IMR-90 (cell line): Measurements from ENCODE around the gene DDI2. TPM values are rescaled to one million over a fixed set of nuclear protein-coding genes. Genes with fewer than 3 reads are reported as not detected.

ENCODE experiments used
- ATAC-seq: fragments of 200-7000 bp; cut with Tn5 transposase; 2 replicates; pipeline ENCODE4 v1.9.1; 2020; ENCODE audit warnings: low read depth, mild to moderate bottlenecking, moderate library complexity
- BruUV-seq: library from RNA; stranded (reverse); fragments of 400-500 nt; replicated peaks from 2 replicates; lab custom pipeline; 2021; lab: Mats Ljungman, UMichigan
- CTCF ChIA-PET: fragments of 300-600 bp; formaldehyde crosslinking; extraction: SDS; loops from one replicate; lab custom pipeline; 2021; ENCODE audit warnings: antibody characterized with exemption; lab: Yijun Ruan, JAX
- POLR2A ChIA-PET: fragments of 300-600 bp; sonication (Branson Sonifier 250); formaldehyde crosslinking; loops from one replicate; lab custom pipeline; 2022; ENCODE audit warnings: antibody characterized with exemption; ENCODE audit not compliant: unreplicated experiment; lab: Charles Lee
- DNase-seq: peaks from one replicate; pipeline ENCODE4 v3.0.0; 2013
- H2AFZ ChIP-seq: replicated peaks from 2 replicates; pipeline ENCODE3; 2013; ENCODE audit warnings: low read length, mild to moderate bottlenecking; ENCODE audit not compliant: poor library complexity
- H2AK5ac ChIP-seq: 2 replicates; pipeline ENCODE4 v1.6.1; 2013; ENCODE audit warnings: low read depth, low read length, inconsistent platforms
- H2AK9ac ChIP-seq: replicated peaks from 2 replicates; pipeline ENCODE3; 2013; ENCODE audit warnings: mild to moderate bottlenecking, low read depth, low read length, moderate library complexity; ENCODE audit not compliant: poor library complexity
- H2BK120ac ChIP-seq: 2 replicates; pipeline ENCODE4 v1.6.1; 2013; ENCODE audit warnings: low read depth, low read length, inconsistent platforms
- H2BK15ac ChIP-seq: 3 replicates; pipeline ENCODE4 v1.6.1; 2013; ENCODE audit warnings: low read depth, low read length, inconsistent platforms
- H2BK20ac ChIP-seq: 2 replicates; pipeline ENCODE4 v1.6.1; 2013; ENCODE audit warnings: low read depth, mild to moderate bottlenecking, inconsistent platforms, low read length, moderate library complexity
- H2BK5ac ChIP-seq: 2 replicates; pipeline ENCODE4 v1.6.1; 2013; ENCODE audit warnings: mild to moderate bottlenecking, low read depth, low read length, inconsistent platforms; ENCODE audit not compliant: poor library complexity, severe bottlenecking
- H3K14ac ChIP-seq: replicated peaks from 2 replicates; pipeline ENCODE4 v1.6.1; 2013; ENCODE audit warnings: low read depth, low read length, inconsistent platforms
- H3K18ac ChIP-seq: 2 replicates; pipeline ENCODE4 v1.6.1; 2013; ENCODE audit warnings: low read depth, low read length, control low read depth
- H3K23ac ChIP-seq: 2 replicates; pipeline ENCODE4 v1.6.1; 2013; ENCODE audit warnings: low read depth, low read length, inconsistent platforms
- H3K27ac ChIP-seq: 2 replicates; pipeline ENCODE4 v1.5.1; 2013; ENCODE audit warnings: mild to moderate bottlenecking, control low read depth, low read length; ENCODE audit not compliant: insufficient read depth
- H3K27me3 ChIP-seq: 2 replicates; pipeline ENCODE4 v1.6.1; 2013; ENCODE audit warnings: low read length; ENCODE audit not compliant: control insufficient read depth, insufficient read depth
- H3K36me3 ChIP-seq: 2 replicates; pipeline ENCODE4 v1.6.1; 2013; ENCODE audit warnings: low read length, mixed read lengths; ENCODE audit not compliant: control insufficient read depth, insufficient read depth
- H3K4ac ChIP-seq: 2 replicates; pipeline ENCODE4 v1.6.1; 2013; ENCODE audit warnings: low read depth, low read length, inconsistent platforms
- H3K4me1 ChIP-seq: 2 replicates; pipeline ENCODE4 v1.6.1; 2013; ENCODE audit warnings: low read length, mixed read lengths; ENCODE audit not compliant: control insufficient read depth, insufficient read depth
- H3K4me2 ChIP-seq: 2 replicates; pipeline ENCODE4 v1.6.1; 2013; ENCODE audit warnings: low read depth, mild to moderate bottlenecking, control low read depth, low read length, moderate library complexity
- H3K4me3 ChIP-seq: 2 replicates; pipeline ENCODE4 v1.5.1; 2013; ENCODE audit warnings: low read depth, mild to moderate bottlenecking, control low read depth, low read length, moderate library complexity; ENCODE audit not compliant: insufficient read depth
- H3K56ac ChIP-seq: 2 replicates; pipeline ENCODE4 v1.6.1; 2013; ENCODE audit warnings: low read length, inconsistent platforms; ENCODE audit not compliant: insufficient read depth; ENCODE audit errors: extremely low read depth
- H3K79me1 ChIP-seq, 2 experiments: 2 replicates each; pipeline ENCODE4 v1.6.1; 2013; ENCODE audit warnings: low read length in 2 of 2, inconsistent platforms in 1 of 2, low read depth in 1 of 2
- H3K9ac ChIP-seq: 2 replicates; pipeline ENCODE4 v1.6.1; 2013; ENCODE audit warnings: low read depth, low read length, control low read depth
- H3K9me1 ChIP-seq: 2 replicates; pipeline ENCODE4 v1.6.1; 2013; ENCODE audit warnings: low read length, inconsistent platforms; ENCODE audit not compliant: insufficient read depth
- H3K9me3 ChIP-seq: 2 replicates; pipeline ENCODE4 v1.6.1; 2013; ENCODE audit warnings: low read length; ENCODE audit not compliant: control insufficient read depth, insufficient read depth
- H4K20me1 ChIP-seq: 2 replicates; pipeline ENCODE4 v1.6.1; 2013; ENCODE audit warnings: low read length, inconsistent platforms; ENCODE audit not compliant: insufficient read depth
- H4K5ac ChIP-seq: 2 replicates; pipeline ENCODE4 v1.6.1; 2013; ENCODE audit warnings: mild to moderate bottlenecking, low read depth, low read length, control low read depth
- H4K8ac ChIP-seq, 2 experiments: 2 replicates each; pipeline ENCODE4 v1.6.1; 2013; ENCODE audit warnings: low read depth in 2 of 2, low read length in 2 of 2, control low read depth in 1 of 2, inconsistent platforms in 1 of 2
- H4K91ac ChIP-seq: 2 replicates; pipeline ENCODE4 v1.6.1; 2013; ENCODE audit warnings: low read depth, low read length, inconsistent platforms; ENCODE audit not compliant: insufficient read depth
- BHLHE40 ChIP-seq: fragments of 150-350 bp; IDR thresholded peaks from 2 replicates; pipeline ENCODE4 v1.6.1; 2016; ENCODE audit warnings: mild to moderate bottlenecking, low read depth, low read length
- CEBPB ChIP-seq: IDR thresholded peaks from 2 replicates; pipeline ENCODE4 v1.6.1; 2012; ENCODE audit warnings: low read depth, low read length, improper control_type of control experiment
- CHD1 ChIP-seq: IDR thresholded peaks from 2 replicates; pipeline ENCODE4 v1.6.1; 2012; ENCODE audit warnings: low read depth, low read length, improper control_type of control experiment
- FOS ChIP-seq: fragments of 150-350 bp; IDR thresholded peaks from 2 replicates; pipeline ENCODE4 v1.6.1; 2016; ENCODE audit warnings: low read depth, low read length
- MAZ ChIP-seq: IDR thresholded peaks from 2 replicates; pipeline ENCODE4 v1.6.1; 2012; ENCODE audit warnings: low read depth, mild to moderate bottlenecking, low read length, improper control_type of control experiment, moderate library complexity, borderline replicate concordance
- MXI1 ChIP-seq: IDR thresholded peaks from 2 replicates; pipeline ENCODE4 v1.6.1; 2012; ENCODE audit warnings: low read depth, mild to moderate bottlenecking, low read length, moderate library complexity, borderline replicate concordance
- NFE2L2 ChIP-seq: fragments of 150-350 bp; IDR thresholded peaks from 2 replicates; pipeline ENCODE4 v1.6.1; 2016; ENCODE audit warnings: low read depth, mild to moderate bottlenecking, low read length
- POLR2A ChIP-seq: IDR thresholded peaks from 2 replicates; pipeline ENCODE4 v1.6.1; 2012; ENCODE audit warnings: mild to moderate bottlenecking, low read depth, low read length
- RAD21 ChIP-seq: IDR thresholded peaks from 2 replicates; pipeline ENCODE4 v1.6.1; 2012; ENCODE audit warnings: low read length, improper control_type of control experiment
- RCOR1 ChIP-seq: IDR thresholded peaks from 2 replicates; pipeline ENCODE4 v1.6.1; 2012; ENCODE audit warnings: mild to moderate bottlenecking, low read length, improper control_type of control experiment; ENCODE audit not compliant: insufficient replicate concordance
- RFX5 ChIP-seq: IDR thresholded peaks from 2 replicates; pipeline ENCODE4 v1.8.0; 2012; ENCODE audit warnings: low read depth, mild to moderate bottlenecking, low read length, moderate library complexity
- SMC3 ChIP-seq: fragments of 150-350 bp; IDR thresholded peaks from 2 replicates; pipeline ENCODE4 v1.6.1; 2016; ENCODE audit warnings: low read depth, mild to moderate bottlenecking, antibody characterized with exemption, low read length, moderate library complexity
- WGBS, 2 experiments: methylation state at CpG; one replicate each; pipeline versions ENCODE4 v1.1.5 to v1.1.7; 2013; ENCODE audit warnings: missing lambda C conversion rate in 2 of 2; ENCODE audit not compliant: insufficient read length in 1 of 2; ENCODE audit errors: extremely low coverage in 2 of 2; 5-methylcytosine and 5-hydroxymethylcytosine counted together
- dilution Hi-C: fragments of 300-500 bp; cut with HindIII; formaldehyde crosslinking; loops from one replicate; pipeline ENCODE4 v1.14.3; 2018; ENCODE audit warnings: low sequenced_read_pairs; ENCODE audit not compliant: unreplicated experiment
- in situ Hi-C: fragments of 300-500 bp; cut with MboI; formaldehyde crosslinking; loops from 3 replicates; pipeline ENCODE4 v1.14.3; 2019; ENCODE audit warnings: low sequenced_read_pairs, inconsistent platforms, mixed read lengths
- intact Hi-C: fragments of 100-400 bp; cut with micrococcal nuclease; formaldehyde crosslinking; loops from 2 replicates; pipeline ENCODE4 v1.10.0; 2022
- polyA plus RNA-seq, 3 experiments: library from polyadenylated mRNA; depleted of rRNA; stranded (reverse); fragments of >200 nt; gene quantifications; 2 replicates each; pipeline ENCODE4 v1.2.3, GENCODE V29; 2012; ENCODE audit warnings: low replicate concordance in 1 of 3
- total RNA-seq: library from RNA; depleted of rRNA; stranded (reverse); fragments of >200 nt; gene quantifications from 2 replicates; pipeline ENCODE4 v1.2.3, GENCODE V29; 2012
- TF ChIP-seq, protein P1 (sequence below): fragments of 150-350 bp; IDR thresholded peaks from 2 replicates; pipeline ENCODE4 v1.6.1; 2016; ENCODE audit warnings: low read depth, mild to moderate bottlenecking, low read length, moderate library complexity, borderline replicate concordance
- TF ChIP-seq, protein P2 (sequence below): fragments of 150-350 bp; IDR thresholded peaks from 2 replicates; pipeline ENCODE4 v1.6.1; 2017; ENCODE audit warnings: mild to moderate bottlenecking, antibody characterized with exemption, low read length, low read depth
- TF ChIP-seq, protein P3 (sequence below): conservative IDR thresholded peaks from 2 replicates; pipeline ENCODE4 v1.5.1; 2012; ENCODE audit warnings: mild to moderate bottlenecking, low read depth, low read length, improper control_type of control experiment

The DDI2 gene
- total and polyA plus RNA-seq, 2 of the 4 experiments (the other 2 are of a cell fraction) = 6.0 to 13.4 TPM

DNA sequence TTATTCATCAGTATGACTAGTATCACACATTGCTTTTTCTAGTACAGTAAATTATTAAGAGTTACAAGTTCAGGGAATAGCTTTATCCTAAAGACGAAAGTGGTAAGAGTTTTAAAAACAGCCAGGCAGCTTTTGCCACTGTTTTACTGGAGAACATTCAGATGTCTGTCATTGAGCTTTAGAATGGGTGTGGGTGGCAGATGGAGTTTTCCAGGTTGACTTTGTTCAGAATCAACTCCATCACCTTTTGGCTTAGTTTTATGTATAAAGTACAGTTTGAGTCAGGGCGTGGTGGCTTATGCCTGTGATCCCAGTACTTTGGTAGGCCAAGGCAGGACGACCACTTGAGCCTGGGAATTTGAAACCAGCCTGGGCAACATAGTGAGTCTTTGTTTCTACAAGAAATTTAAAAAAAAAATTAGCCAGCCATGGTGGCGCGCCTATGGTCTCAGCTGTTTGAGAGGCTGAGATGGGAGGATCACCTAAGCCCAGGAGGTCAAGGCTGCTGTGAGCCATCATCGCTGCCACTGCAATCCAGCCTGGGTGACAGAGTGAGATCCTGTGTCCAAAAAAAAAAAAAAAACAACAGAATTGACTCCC is 36.9 kb downstream of the DDI2 start:
- Histone ChIP-seq H3K4me1 (no peaks in the 10 kb centered on the region), H3K56ac (no peak overlapping the region), H2BK15ac (no peak overlapping the region), H4K20me1 (no peaks in the 10 kb centered on the region; the same call in 1 of the 2 replicates), H2AFZ (no peak overlapping the region), H2BK5ac (no peak overlapping the region), H3K4ac (no peak overlapping the region), H3K9me1 (peaks cover 3% of the 10 kb centered on the region; the same call in 1 of the 2 replicates), H2AK9ac (no peak overlapping the region), H3K79me1 (peaks cover 3 to 10% of the 10 kb centered on the region in 2 experiments; a peak in 2 of 4 replicates), H2BK120ac (no peak overlapping the region), H4K8ac (no peak overlapping the region), H3K4me2 (no peak overlapping the region), H3K27me3 (no peaks in the 10 kb centered on the region), H2AK5ac (no peak overlapping the region), H2BK20ac (no peak overlapping the region), H3K18ac (no peak overlapping the region), H3K9ac (no peak overlapping the region), H3K4me3 (no peak overlapping the region), H4K5ac (no peak overlapping the region), H4K91ac (no peak overlapping the region), H3K14ac (no peak overlapping the region), H3K27ac (no peak overlapping the region), H3K36me3 (peaks cover 20% of the 10 kb centered on the region), H3K9me3 (no peaks in the 10 kb centered on the region), H3K23ac (no peak overlapping the region)
- intact Hi-C loops (no loop called here), in situ Hi-C loops (no loop called here), dilution Hi-C loops (no loop called here)
- POLR2A ChIA-PET = no interaction called here
- WGBS, 2 experiments = 80% methylated on average over 1 of the region's 6 CpGs; no CpG with 5 or more reads in 1 of the 2 experiments
- TF ChIP-seq NFE2L2 (no peak), CHD1 (no peak), FOS (no peak), MXI1 (no peak), MAZ (no peak), RFX5 (no peak), RCOR1 (no peak), BHLHE40 (no peak), SMC3 (no peak), RAD21 (no peak), CEBPB (no peak), POLR2A (no peak)
- TF ChIP-seq, protein P1, sequence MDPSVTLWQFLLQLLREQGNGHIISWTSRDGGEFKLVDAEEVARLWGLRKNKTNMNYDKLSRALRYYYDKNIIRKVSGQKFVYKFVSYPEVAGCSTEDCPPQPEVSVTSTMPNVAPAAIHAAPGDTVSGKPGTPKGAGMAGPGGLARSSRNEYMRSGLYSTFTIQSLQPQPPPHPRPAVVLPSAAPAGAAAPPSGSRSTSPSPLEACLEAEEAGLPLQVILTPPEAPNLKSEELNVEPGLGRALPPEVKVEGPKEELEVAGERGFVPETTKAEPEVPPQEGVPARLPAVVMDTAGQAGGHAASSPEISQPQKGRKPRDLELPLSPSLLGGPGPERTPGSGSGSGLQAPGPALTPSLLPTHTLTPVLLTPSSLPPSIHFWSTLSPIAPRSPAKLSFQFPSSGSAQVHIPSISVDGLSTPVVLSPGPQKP = no peak
- TF ChIP-seq, protein P2, sequence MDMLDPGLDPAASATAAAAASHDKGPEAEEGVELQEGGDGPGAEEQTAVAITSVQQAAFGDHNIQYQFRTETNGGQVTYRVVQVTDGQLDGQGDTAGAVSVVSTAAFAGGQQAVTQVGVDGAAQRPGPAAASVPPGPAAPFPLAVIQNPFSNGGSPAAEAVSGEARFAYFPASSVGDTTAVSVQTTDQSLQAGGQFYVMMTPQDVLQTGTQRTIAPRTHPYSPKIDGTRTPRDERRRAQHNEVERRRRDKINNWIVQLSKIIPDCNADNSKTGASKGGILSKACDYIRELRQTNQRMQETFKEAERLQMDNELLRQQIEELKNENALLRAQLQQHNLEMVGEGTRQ = no peak
- TF ChIP-seq, protein P3, sequence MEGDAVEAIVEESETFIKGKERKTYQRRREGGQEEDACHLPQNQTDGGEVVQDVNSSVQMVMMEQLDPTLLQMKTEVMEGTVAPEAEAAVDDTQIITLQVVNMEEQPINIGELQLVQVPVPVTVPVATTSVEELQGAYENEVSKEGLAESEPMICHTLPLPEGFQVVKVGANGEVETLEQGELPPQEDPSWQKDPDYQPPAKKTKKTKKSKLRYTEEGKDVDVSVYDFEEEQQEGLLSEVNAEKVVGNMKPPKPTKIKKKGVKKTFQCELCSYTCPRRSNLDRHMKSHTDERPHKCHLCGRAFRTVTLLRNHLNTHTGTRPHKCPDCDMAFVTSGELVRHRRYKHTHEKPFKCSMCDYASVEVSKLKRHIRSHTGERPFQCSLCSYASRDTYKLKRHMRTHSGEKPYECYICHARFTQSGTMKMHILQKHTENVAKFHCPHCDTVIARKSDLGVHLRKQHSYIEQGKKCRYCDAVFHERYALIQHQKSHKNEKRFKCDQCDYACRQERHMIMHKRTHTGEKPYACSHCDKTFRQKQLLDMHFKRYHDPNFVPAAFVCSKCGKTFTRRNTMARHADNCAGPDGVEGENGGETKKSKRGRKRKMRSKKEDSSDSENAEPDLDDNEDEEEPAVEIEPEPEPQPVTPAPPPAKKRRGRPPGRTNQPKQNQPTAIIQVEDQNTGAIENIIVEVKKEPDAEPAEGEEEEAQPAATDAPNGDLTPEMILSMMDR = no peak
- ATAC-seq = no peak
- DNase-seq = no peak
- no TSS peak for BruUV-seq
- CTCF ChIA-PET = interaction anchor here (0.7 kb wide), 1 partner anchor 19 kb away, joined by 3 read pairs; no protein-coding TSS in a partner anchor
